Ovary (tissue), 9 donors: Measurements from ENCODE around the gene CDC14B. TPM values are rescaled to one million over a fixed set of nuclear protein-coding genes. Genes with fewer than 3 reads are reported as not detected.

Source experiments
- DNase-seq, 5 donors: peaks; one replicate each; pipeline ENCODE4 v3.0.0-alpha.2; 2019 to 2020
- H3K27ac ChIP-seq, 2 donors: fragments of 200-600 bp; one replicate each; pipeline versions ENCODE4 v1.5.1 to v1.8.0; 2019 to 2022
- H3K27me3 ChIP-seq: fragments of 200-600 bp; one replicate; pipeline ENCODE4 v1.8.0; 2022
- H3K36me3 ChIP-seq: fragments of 200-600 bp; sonication (generic); one replicate; pipeline ENCODE4 v1.5.1; 2019
- H3K4me1 ChIP-seq: one replicate; pipeline ENCODE4 v1.8.1; 2013; ENCODE audit warnings: mild to moderate bottlenecking, moderate library complexity; ENCODE audit not compliant: insufficient read depth
- H3K4me3 ChIP-seq: fragments of 200-600 bp; sonication (generic); one replicate; pipeline ENCODE4 v1.5.1; 2017
- H3K9me3 ChIP-seq, 2 donors: fragments of 200-600 bp in 1 of 2; sonication (generic) in 1 of 2; one replicate each; pipeline versions ENCODE4 v1.5.1 to v1.8.1; 2013 to 2019; ENCODE audit warnings: mild to moderate bottlenecking in 1 of 2, moderate library complexity in 1 of 2
- EP300 ChIP-seq: sonication (generic); formaldehyde crosslinking; IDR thresholded peaks from one replicate; pipeline ENCODE4 v1.6.1; 2017; ENCODE audit warnings: antibody characterized with exemption
- POLR2A ChIP-seq: fragments of 450-650 bp; IDR thresholded peaks from one replicate; pipeline ENCODE4 v1.6.1; 2017; ENCODE audit warnings: antibody characterized with exemption, mild to moderate bottlenecking, moderate library complexity
- WGBS, 3 donors: extraction: QIAGEN DNeasy Blood & Tissue Kit in 1 of 3; methylation state at CpG; one replicate each; pipeline versions ENCODE4 v1.1.5 to v1.1.7; 2013 to 2017; 5-methylcytosine and 5-hydroxymethylcytosine counted together
- intact Hi-C, 4 donors: fragments of 100-400 bp; cut with DNase I; formaldehyde crosslinking; loops; one replicate each; pipeline versions ENCODE4 v1.11.0 to v1.15.1; 2022 to 2023
- polyA plus RNA-seq, 2 donors: library from polyadenylated mRNA; stranded (reverse); fragments of 200-250 nt in 1 of 2; fragments of 350-450 nt in 1 of 2; fragmentation: Illumina TruSeq in 1 of 2; extraction: RNeasy Lipid Tissue Mini Kit (QIAGEN cat#74804) in 1 of 2; gene quantifications; one replicate each; pipeline ENCODE4 v1.2.3, GENCODE V29; 2013 to 2014
- total RNA-seq, 7 donors: library from RNA; depleted of rRNA in 2 of 7; stranded (reverse); fragments of >200 nt in 2 of 7; fragmentation: NEBNext Ultra II Directional in 3 of 7; extraction: Animal tissue kit (Norgen Biotek cat#: 25700) in 3 of 7; gene quantifications; one replicate each; pipeline versions ENCODE4 v1.1.0 to v1.2.4, GENCODE V29; 2016 to 2023
- TF ChIP-seq, protein P1 (sequence below), 3 donors: fragments of 450-650 bp in 2 of 3; fragments of 200-600 bp in 1 of 3; IDR thresholded peaks; one replicate each; pipeline versions ENCODE4 v1.5.1 to v1.8.0; 2016 to 2022; ENCODE audit warnings: antibody characterized with exemption in 3 of 3, mild to moderate bottlenecking in 1 of 3
- donor health status: DM: no; HTN: no; CAD: no; lungs with moderate emphysema.
- donor health status: DM: no; HTN: no; CAD: no.
- donor health status: Bipolar disorder and iron deficiency.
- donor health status: DM: yes; HTN: yes; CAD: no.
- donor health status: DM: no; HTN: no; CAD: no.
- donor health status: DM: yes; HTN: yes; CAD: no.

CDC14B gene
- total and polyA plus RNA-seq, 9 donors, result 5.9 to 15.3 (median 11.4) TPM

DNA sequence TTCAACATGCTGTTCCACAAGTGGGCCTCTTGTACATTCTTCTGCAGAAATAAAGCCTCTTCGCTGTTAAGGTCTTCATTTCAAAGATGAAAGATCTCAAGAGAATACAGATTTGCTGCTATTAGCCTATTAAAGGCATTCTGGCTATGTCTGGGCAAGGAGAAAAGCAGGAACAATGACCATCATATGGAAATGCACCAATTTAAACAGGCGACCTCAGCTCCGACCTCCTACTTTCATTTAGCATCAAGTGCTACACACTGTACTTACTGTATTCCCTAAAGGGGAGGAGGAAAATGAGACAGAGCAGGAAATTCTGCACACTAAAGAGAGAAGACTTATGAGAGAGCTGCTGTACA, 104.9 kb downstream of the CDC14B start:
- no peaks in the 10 kb centered on the region for H3K9me3 ChIP-seq
- peak overlapping the region in 1 of 2 donors; percentile 45 for H3K27ac ChIP-seq
- intact Hi-C loops, result loop anchor here in 1 of 4 donors (10.0 kb wide), 1 partner anchor 60 kb away; the partner anchor contains the start of gene HABP4
- WGBS, 3 donors, result 74 to 75% (median 74%) methylated on average over 3 of the region's 3 CpGs
- no peak overlapping the region for H3K4me3 ChIP-seq
- H3K27me3 ChIP-seq, result no peaks in the 10 kb centered on the region
- no peak for DNase-seq
- TF ChIP-seq EP300 (no peak), POLR2A (no peak)
- TF ChIP-seq, protein P1, sequence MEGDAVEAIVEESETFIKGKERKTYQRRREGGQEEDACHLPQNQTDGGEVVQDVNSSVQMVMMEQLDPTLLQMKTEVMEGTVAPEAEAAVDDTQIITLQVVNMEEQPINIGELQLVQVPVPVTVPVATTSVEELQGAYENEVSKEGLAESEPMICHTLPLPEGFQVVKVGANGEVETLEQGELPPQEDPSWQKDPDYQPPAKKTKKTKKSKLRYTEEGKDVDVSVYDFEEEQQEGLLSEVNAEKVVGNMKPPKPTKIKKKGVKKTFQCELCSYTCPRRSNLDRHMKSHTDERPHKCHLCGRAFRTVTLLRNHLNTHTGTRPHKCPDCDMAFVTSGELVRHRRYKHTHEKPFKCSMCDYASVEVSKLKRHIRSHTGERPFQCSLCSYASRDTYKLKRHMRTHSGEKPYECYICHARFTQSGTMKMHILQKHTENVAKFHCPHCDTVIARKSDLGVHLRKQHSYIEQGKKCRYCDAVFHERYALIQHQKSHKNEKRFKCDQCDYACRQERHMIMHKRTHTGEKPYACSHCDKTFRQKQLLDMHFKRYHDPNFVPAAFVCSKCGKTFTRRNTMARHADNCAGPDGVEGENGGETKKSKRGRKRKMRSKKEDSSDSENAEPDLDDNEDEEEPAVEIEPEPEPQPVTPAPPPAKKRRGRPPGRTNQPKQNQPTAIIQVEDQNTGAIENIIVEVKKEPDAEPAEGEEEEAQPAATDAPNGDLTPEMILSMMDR (IDR thresholded peaks at IDR 0.05), result no peak
- no peaks in the 10 kb centered on the region for H3K36me3 ChIP-seq
- peaks cover 3% of the 10 kb centered on the region for H3K4me1 ChIP-seq

DNA sequence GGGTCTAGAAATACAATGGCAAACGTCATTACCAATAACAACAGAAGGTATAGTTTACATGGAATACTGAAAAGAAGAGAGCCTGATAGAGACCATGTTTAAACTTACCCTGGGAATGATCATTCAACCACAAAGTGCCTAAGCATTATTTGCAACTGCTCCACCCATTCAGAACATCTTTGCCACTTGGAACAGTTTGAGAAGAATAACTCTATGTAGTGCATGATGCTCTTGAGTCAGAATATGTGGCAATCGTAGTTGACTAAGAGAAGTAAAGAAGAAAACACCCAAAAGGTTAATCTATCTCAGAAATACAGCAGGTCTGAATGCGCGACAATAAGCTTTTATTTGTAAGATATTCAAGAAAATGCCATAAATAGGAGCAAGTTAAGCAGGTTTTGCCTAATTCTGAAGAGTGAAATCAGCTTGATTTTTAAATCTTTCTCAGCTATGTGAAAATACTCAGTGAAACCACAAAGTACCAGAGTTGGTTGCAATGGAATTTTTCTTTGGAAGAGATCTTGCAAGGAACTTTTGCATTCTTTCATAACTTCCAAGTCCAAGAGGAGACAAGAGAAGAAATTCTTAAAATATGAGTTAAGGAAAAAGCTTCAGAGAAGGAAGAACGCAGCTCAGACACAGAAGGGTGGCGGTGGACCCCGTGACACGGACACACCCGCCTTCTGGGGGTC, 105.4 kb downstream of the CDC14B start:
- Histone ChIP-seq H3K4me3 (no peak overlapping the region), H3K27me3 (no peaks in the 10 kb centered on the region), H3K36me3 (no peaks in the 10 kb centered on the region), H3K27ac (no peak overlapping the region), H3K4me1 (peaks cover 3% of the 10 kb centered on the region), H3K9me3 (no peaks in the 10 kb centered on the region)
- TF ChIP-seq POLR2A (no peak), EP300 (no peak)
- TF ChIP-seq, protein P1 (IDR thresholded peaks at IDR 0.05), result no peak
- WGBS, 3 donors, result 46 to 73% (median 62%) methylated on average over 9 of the region's 9 CpGs
- no peak for DNase-seq
- intact Hi-C loops, result loop anchor here in 1 of 4 donors (10.0 kb wide), 1 partner anchor 59 kb away; the partner anchor contains the start of gene HABP4

DNA sequence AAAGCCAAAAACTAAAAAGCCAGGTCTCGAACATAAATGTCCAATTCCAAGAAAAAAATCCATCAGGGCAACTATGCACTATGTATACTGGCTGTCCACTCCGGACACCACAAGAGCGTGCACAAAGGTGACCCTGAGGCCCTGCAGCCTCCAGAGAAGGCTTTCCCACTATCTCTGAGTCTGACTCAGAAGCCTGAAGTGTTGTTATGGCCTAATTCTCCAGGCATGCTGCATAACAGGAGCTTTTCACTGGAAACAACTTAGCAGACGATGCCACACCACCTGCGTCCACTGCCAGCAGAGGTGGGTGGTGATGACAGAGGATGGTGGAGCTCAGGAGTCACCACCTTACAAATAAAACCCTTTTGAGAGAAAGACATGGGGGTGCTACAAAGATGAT, 106.0 kb downstream of the CDC14B start:
- Histone ChIP-seq H3K4me1 (peaks cover 3% of the 10 kb centered on the region), H3K36me3 (no peaks in the 10 kb centered on the region), H3K27ac (no peak overlapping the region), H3K4me3 (no peak overlapping the region), H3K27me3 (no peaks in the 10 kb centered on the region), H3K9me3 (no peaks in the 10 kb centered on the region)
- DNase-seq, result no peak
- intact Hi-C loops, result loop anchor here in 1 of 4 donors (10.0 kb wide), 1 partner anchor 59 kb away; the partner anchor contains the start of gene HABP4
- no peak for TF ChIP-seq POLR2A
- no peak for TF ChIP-seq EP300
- TF ChIP-seq, protein P1 (IDR thresholded peaks at IDR 0.05), result no peak
- WGBS, 3 donors, result 77 to 85% (median 80%) methylated on average over 5 of the region's 5 CpGs

DNA sequence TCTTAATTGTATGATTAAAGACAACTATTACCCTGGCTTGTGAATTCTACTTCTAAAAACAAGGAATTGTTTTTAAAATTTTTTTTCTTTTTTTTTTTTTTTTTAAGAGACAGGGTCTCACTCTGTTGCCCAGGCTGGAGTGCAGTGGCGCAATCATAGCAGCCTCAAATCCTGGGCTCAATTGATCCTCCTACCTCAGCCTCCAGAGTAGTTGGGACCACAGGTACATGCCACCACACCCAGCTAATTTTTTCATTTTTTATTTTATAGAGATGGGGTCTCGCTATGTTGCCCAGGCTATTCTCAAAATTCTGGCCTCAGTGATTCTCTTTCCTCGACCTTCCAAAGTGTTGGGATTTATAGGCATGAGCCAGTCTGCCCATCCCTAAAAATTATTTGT, 107.4 kb downstream of the CDC14B start:
- WGBS, 3 donors, result 92 to 98% (median 95%) methylated on average over 3 of the region's 3 CpGs
- H3K4me3 ChIP-seq, result no peak overlapping the region
- H3K9me3 ChIP-seq, result no peaks in the 10 kb centered on the region
- H3K4me1 ChIP-seq, result peaks cover 3% of the 10 kb centered on the region
- H3K36me3 ChIP-seq, result no peaks in the 10 kb centered on the region
- no peaks in the 10 kb centered on the region for H3K27me3 ChIP-seq
- intact Hi-C loops, result loop anchor here in 1 of 4 donors (10.0 kb wide), 1 partner anchor 57 kb away; the partner anchor contains the start of gene HABP4
- H3K27ac ChIP-seq, result no peak overlapping the region
- TF ChIP-seq POLR2A (no peak), EP300 (no peak)
- TF ChIP-seq, protein P1 (IDR thresholded peaks at IDR 0.05), result no peak
- no peak for DNase-seq
